ENCODE measurements around the gene HYAL2. TPM values are rescaled to one million over a fixed set of nuclear protein-coding genes. Genes with fewer than 3 reads are reported as not detected.

Gene HYAL2
- total and polyA plus RNA-seq, 2 of the 8 experiments (the other 6 are each of a cell fraction or from before 2014, with no cell fraction given) = 51.9 to 176 TPM

GRCh38 chr3:50322115-50322385, 495 bp downstream of the HYAL2 start:
- no peaks in the 10 kb centered on the region for H3K9me3 ChIP-seq (ENCODE audit: insufficient read depth in 2 of 2, low read depth in 1 of 2, low read length in 1 of 2)
- ChIA-PET POLR2A (ENCODE audit: partially characterized antibody) (interaction anchor here (1.4 to 12.6 kb wide), 9 partner anchors 8 to 86 kb away, joined by 3 to 149 read pairs (median 16); partner anchors contain the start of genes GNAI2, HYAL1, HYAL3 and IFRD2), CTCF (ENCODE audit: partially characterized antibody) (interaction anchor here (1.0 to 7.5 kb wide), 14 partner anchors 10 to 130 kb away, joined by 3 to 75 read pairs (median 7); partner anchors contain the start of genes CYB561D2, GNAT1, HYAL1 and IFRD2)
- H3K56ac ChIP-seq (replicated peaks; ENCODE audit: insufficient read length, low read depth, low read length) = peak overlapping the region; percentile 84
- peak overlapping the region; percentile 36; the same call in 1 of the 2 replicates for H4K8ac ChIP-seq (ENCODE audit: extremely low read depth, insufficient read depth, low read length)
- peak overlapping the region; percentile 88; the same call in 1 of the 2 replicates for H2BK15ac ChIP-seq (ENCODE audit: low read length)
- no peak overlapping the region; the same call in 1 of the 2 replicates for H2BK12ac ChIP-seq (ENCODE audit: low read depth, low read length)
- H2AK5ac ChIP-seq (ENCODE audit: low read depth, low read length) = no peak overlapping the region
- peak overlapping the region; percentile 38; the same call in 1 of the 2 replicates for H3K27ac ChIP-seq (ENCODE audit: low read depth, low read length)
- peaks cover 0 to 37% (median 20%) of the 10 kb centered on the region in 4 experiments; a peak in 6 of 7 replicates for H3K4me1 ChIP-seq (replicated peaks in 1 of 4; ENCODE audit: control insufficient read depth in 3 of 4, insufficient read depth in 4 of 4, low read length in 3 of 4)
- peaks cover 13 to 28% of the 10 kb centered on the region in 2 experiments for H4K20me1 ChIP-seq (replicated peaks in 1 of 2; ENCODE audit: control insufficient read depth in 1 of 2, insufficient read depth in 2 of 2, low read length in 2 of 2)
- H3K9ac ChIP-seq (replicated peaks in 1 of 4; ENCODE audit: extremely low read depth in 1 of 4, low read depth in 3 of 4, low read length in 3 of 4) = peak overlapping the region in 3 of 4 experiments; percentile 61 to 78 (median 66); a peak in 6 of 7 replicates
- H3K4me2 ChIP-seq (ENCODE audit: insufficient read depth in 1 of 2, low read depth in 2 of 2, low read length in 2 of 2) = peak overlapping the region; percentile 97
- H2BK120ac ChIP-seq (replicated peaks; ENCODE audit: low read depth, low read length) = no peak overlapping the region
- peak overlapping the region; percentile 29; the same call in 1 of the 2 replicates for H2AFZ ChIP-seq (ENCODE audit: low read length)
- H3K14ac ChIP-seq (ENCODE audit: insufficient read length) = no peak overlapping the region
- peaks cover 17% of the 10 kb centered on the region for H3K23me2 ChIP-seq (ENCODE audit: low read depth, low read length)
- H3K4ac ChIP-seq (replicated peaks; ENCODE audit: insufficient read length, low read depth, low read length) = peak overlapping the region; percentile 33
- peak overlapping the region; percentile 91 for H4K91ac ChIP-seq (replicated peaks; ENCODE audit: insufficient read length, low read length)
- no peak overlapping the region for H2BK20ac ChIP-seq (ENCODE audit: low read length)
- H3K23ac ChIP-seq (ENCODE audit: insufficient read length) = no peak overlapping the region
- no peak for DNase-seq (ENCODE audit: low read depth in 1 of 2, low spot score in 2 of 2)
- peak overlapping the region; percentile 89 to 96 (median 94) for H3K4me3 ChIP-seq (ENCODE audit: extremely low read depth in 1 of 4, insufficient read depth in 2 of 4, low read depth in 3 of 4, low read length in 4 of 4)
- H3K18ac ChIP-seq (ENCODE audit: extremely low read depth, low read length) = peak overlapping the region; percentile 97
- peaks cover 23 to 35% (median 30%) of the 10 kb centered on the region in 4 experiments for H3K36me3 ChIP-seq (ENCODE audit: control insufficient read depth in 2 of 4, insufficient read depth in 4 of 4, low read length in 3 of 4)
- TF ChIP-seq HDAC6 (IDR thresholded peaks at IDR 0.05; ENCODE audit: low read depth, low read length) (no peak), POLR2AphosphoS5 (IDR thresholded peaks at IDR 0.05; ENCODE audit: low read depth, low read length) (peak; percentile 17; the same call in 1 of the 2 replicates), NANOG (IDR thresholded peaks at IDR 0.05; ENCODE audit: insufficient read depth, low read depth, low read length, poor library complexity, severe bottlenecking) (no peak), SAP30 (IDR thresholded peaks at IDR 0.05; ENCODE audit: insufficient read depth, insufficient replicate concordance, low read length) (peak; percentile 20), POLR2A (IDR thresholded peaks at IDR 0.05; ENCODE audit: control extremely low read depth in 1 of 2, low read depth in 2 of 2, low read length in 2 of 2) (peak in 1 of 2 experiments; percentile 16; a peak in 1 of 3 replicates), KDM4A (IDR thresholded peaks at IDR 0.05; ENCODE audit: low read depth, low read length, severe bottlenecking) (peak; percentile 73), SIRT6 (IDR thresholded peaks at IDR 0.05; ENCODE audit: low read length) (no peak)
- peak overlapping the region; percentile 64 for H4K5ac ChIP-seq (ENCODE audit: insufficient read length, low read depth, low read length)
- 1% methylated on average over 14 of the region's 14 CpGs; no CpG with 5 or more reads in 1 of the 2 experiments for WGBS, 2 experiments (ENCODE audit: extremely low coverage in 1 of 2, insufficient coverage in 1 of 2, insufficient read length in 1 of 2, insufficient replicate concordance in 2 of 2, low coverage in 1 of 2, low lambda C conversion rate in 2 of 2, missing lambda C conversion rate in 1 of 2)
- peaks cover 0 to 29% of the 10 kb centered on the region in 2 experiments; a peak in 3 of 4 replicates for H3K79me2 ChIP-seq (ENCODE audit: control insufficient read depth in 1 of 2, insufficient read depth in 2 of 2, low read length in 2 of 2)
- peaks cover 20% of the 10 kb centered on the region for H3K79me1 ChIP-seq (ENCODE audit: low read depth, low read length)
- FAIRE-seq = no peak
- no peaks in the 10 kb centered on the region for H3K27me3 ChIP-seq (replicated peaks in 1 of 4; ENCODE audit: control insufficient read depth in 3 of 4, extremely low read depth in 1 of 4, insufficient read depth in 3 of 4, low read length in 3 of 4)
- peak overlapping the region; percentile 99 for H2BK5ac ChIP-seq (ENCODE audit: low read depth, low read length)
